ENCODE measurements around the gene TJAP1.

GRCh38 chr6:43436577-43437282 lies 40.6 kb upstream of the TJAP1 start:
- TF ChIP-seq, protein P1, sequence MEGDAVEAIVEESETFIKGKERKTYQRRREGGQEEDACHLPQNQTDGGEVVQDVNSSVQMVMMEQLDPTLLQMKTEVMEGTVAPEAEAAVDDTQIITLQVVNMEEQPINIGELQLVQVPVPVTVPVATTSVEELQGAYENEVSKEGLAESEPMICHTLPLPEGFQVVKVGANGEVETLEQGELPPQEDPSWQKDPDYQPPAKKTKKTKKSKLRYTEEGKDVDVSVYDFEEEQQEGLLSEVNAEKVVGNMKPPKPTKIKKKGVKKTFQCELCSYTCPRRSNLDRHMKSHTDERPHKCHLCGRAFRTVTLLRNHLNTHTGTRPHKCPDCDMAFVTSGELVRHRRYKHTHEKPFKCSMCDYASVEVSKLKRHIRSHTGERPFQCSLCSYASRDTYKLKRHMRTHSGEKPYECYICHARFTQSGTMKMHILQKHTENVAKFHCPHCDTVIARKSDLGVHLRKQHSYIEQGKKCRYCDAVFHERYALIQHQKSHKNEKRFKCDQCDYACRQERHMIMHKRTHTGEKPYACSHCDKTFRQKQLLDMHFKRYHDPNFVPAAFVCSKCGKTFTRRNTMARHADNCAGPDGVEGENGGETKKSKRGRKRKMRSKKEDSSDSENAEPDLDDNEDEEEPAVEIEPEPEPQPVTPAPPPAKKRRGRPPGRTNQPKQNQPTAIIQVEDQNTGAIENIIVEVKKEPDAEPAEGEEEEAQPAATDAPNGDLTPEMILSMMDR (IDR thresholded peaks at IDR 0.05; ENCODE audit: borderline replicate concordance, extremely low read depth, low read length, poor library complexity, severe bottlenecking), result no peak
- TF ChIP-seq EZH2 (IDR thresholded peaks at IDR 0.05; ENCODE audit: borderline replicate concordance, low read depth, low read length, severe bottlenecking), result no peak

Data from DND-41 (cell line).